ENCODE data around the gene CALU. TPM values are rescaled to one million over a fixed set of nuclear protein-coding genes. Genes with fewer than 3 reads are reported as not detected.

Gene CALU
- total and polyA plus RNA-seq, 10 donors: 7.9 to 98.8 (median 58.9) TPM

DNA sequence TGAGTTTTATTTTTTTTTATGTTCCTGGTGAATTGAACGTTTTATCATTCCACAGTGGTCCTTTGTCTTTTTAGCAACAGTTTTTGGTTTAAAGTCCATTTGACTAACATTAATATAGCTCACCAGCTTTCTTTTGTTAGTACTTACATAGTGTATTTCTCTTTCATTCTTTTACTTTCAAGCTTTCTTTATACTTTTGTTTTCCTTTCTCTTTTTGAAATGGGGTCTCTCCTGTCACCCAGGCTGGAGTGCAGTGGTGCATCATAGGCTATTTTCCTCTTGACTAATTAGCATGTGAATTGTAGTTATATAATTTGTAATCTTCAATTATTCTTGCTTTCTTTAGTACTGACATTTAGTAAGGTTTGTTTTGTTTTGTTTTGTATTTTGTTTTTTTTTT is 39.3 kb upstream of the CALU start:
- TF ChIP-seq POLR2AphosphoS5 (IDR thresholded peaks at IDR 0.05) (no peak), CTCF (IDR thresholded peaks at IDR 0.05 in 8 of 11, conservative IDR thresholded peaks at IDR 0.05 in 3 of 11) (no peak), POLR2A (IDR thresholded peaks at IDR 0.05) (no peak)
- no peak overlapping the region for H3K27ac ChIP-seq
- DNase-seq: no peak
- H3K4me1 ChIP-seq: peaks cover 0 to 14% (median 8%) of the 10 kb centered on the region in 6 donors
- intact Hi-C loops (cut with DNase I; ENCODE audit: low total_unique reads): no loop called here
- H3K36me3 ChIP-seq: no peaks in the 10 kb centered on the region
- H3K27me3 ChIP-seq (replicated peaks in 1 of 7): peaks cover 0 to 60% (median 32%) of the 10 kb centered on the region in 7 donors
- H3K9me3 ChIP-seq: no peaks in the 10 kb centered on the region
- no peak overlapping the region for H3K4me3 ChIP-seq
- 70 to 90% (median 83%) methylated on average over 1 of the region's 1 CpG for WGBS, 5 donors

DNA sequence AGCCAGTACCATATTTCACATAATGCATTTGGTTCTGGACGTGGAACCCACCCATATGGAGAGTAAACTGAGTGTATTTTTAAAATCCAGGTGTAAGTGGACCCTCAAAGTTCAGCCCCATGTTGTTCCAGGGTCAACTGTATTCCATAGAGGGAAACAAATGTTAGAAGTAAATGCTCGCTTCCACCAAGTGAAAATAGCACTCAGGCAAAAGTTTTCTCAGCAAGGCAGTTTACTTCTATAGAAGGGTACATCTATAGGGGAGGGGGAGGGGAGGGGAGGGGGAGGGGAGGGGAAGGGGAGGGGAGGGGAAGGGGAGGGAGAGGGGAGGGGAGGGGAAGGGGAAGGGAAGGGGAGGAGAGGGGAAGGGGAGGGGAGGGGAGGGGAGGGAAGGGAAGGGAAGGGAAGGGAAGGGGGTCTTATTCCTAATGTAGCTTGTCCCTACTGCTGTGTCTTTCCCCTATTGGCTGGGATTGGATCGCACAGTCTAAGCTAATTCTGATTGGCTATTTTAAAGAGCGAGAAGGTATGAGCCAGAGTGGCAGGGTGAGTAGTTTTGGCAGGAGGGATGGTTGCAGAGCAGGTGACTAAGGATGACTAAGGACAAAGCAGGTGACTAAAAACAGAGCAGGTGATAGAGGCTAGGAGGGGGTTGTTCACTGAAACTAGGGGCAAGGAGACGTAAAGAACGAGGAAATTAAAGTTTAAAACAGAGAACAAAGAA is 37.9 kb upstream of the CALU start:
- peaks cover 0 to 47% (median 32%) of the 10 kb centered on the region in 7 donors for H3K27me3 ChIP-seq (replicated peaks in 1 of 7)
- TF ChIP-seq CTCF (IDR thresholded peaks at IDR 0.05 in 8 of 11, conservative IDR thresholded peaks at IDR 0.05 in 3 of 11) (no peak), POLR2A (IDR thresholded peaks at IDR 0.05) (no peak), POLR2AphosphoS5 (IDR thresholded peaks at IDR 0.05) (no peak)
- DNase-seq: no peak
- peaks cover 0 to 17% (median 8%) of the 10 kb centered on the region in 6 donors for H3K4me1 ChIP-seq
- no peak overlapping the region for H3K27ac ChIP-seq
- intact Hi-C loops (cut with DNase I; ENCODE audit: low total_unique reads): no loop called here
- H3K9me3 ChIP-seq: no peaks in the 10 kb centered on the region
- H3K4me3 ChIP-seq: no peak overlapping the region
- H3K36me3 ChIP-seq: no peaks in the 10 kb centered on the region
- 74 to 90% (median 84%) methylated on average over 6 of the region's 6 CpGs for WGBS, 5 donors

DNA sequence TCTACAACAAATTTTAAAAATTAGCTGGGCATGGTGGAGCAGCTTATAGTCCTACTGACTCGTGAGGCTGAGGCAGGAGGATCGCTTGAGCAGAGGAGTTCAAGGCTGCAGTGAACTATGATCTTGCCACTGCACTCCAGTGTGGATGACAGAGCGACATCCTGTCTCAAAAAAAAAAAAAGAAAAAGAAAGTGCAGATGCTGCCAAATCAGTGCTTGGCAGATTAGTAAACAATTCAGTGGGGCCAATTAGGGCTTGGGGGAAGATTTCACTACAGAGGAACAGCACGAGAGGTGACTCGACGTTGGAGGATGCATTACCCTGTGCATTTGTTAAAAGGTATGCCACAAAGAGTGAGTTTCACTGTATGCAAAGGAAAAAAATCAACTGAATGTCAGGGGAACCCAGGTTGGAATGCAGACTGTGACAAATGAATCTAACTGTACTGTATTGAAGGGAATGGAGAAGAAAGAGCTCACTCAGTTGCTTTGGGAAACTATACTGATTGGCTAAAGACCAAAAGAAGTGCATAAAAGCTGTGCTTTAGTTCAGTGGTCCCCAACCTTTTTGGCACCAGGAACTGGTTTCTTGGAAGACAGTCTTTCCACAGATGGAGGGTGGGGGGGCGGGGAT is 35.4 kb upstream of the CALU start:
- Histone ChIP-seq H3K9me3 (no peaks in the 10 kb centered on the region), H3K27me3 (replicated peaks in 1 of 7) (peaks cover 0 to 22% (median 11%) of the 10 kb centered on the region in 7 donors), H3K4me1 (peaks cover 0 to 6% (median 0%) of the 10 kb centered on the region in 6 donors), H3K27ac (no peak overlapping the region), H3K36me3 (no peaks in the 10 kb centered on the region), H3K4me3 (no peak overlapping the region)
- 43 to 70% (median 66%) methylated on average over 7 of the region's 7 CpGs for WGBS, 5 donors
- no peak for DNase-seq
- TF ChIP-seq POLR2AphosphoS5 (IDR thresholded peaks at IDR 0.05) (no peak), POLR2A (IDR thresholded peaks at IDR 0.05) (no peak), CTCF (IDR thresholded peaks at IDR 0.05 in 8 of 11, conservative IDR thresholded peaks at IDR 0.05 in 3 of 11) (no peak)
- intact Hi-C loops (cut with DNase I; ENCODE audit: low total_unique reads): no loop called here

DNA sequence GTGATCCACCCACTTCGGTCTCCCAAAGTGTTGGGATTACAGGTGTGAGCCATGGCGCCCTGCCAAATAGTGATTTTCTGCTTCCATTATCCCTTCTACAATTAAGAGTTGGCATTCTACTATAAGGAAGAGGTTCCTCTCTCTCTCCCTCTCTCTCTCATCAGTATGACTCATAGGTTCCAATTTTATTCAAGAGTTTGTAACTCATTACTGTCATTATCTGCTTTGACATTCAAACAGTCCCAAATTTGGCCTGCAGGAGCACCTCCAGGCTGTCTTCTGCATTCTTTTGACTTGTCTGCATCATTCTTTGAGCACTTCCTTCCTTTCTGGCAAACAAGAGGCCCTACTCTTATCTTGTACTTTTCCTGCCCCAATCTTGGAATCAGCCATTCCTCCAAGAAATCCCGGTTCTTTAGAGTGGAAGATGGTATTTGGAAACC is 33.2 kb upstream of the CALU start:
- WGBS, 5 donors: 79 to 87% (median 82%) methylated on average over 3 of the region's 3 CpGs
- no peak for DNase-seq
- H3K4me3 ChIP-seq: no peak overlapping the region
- H3K36me3 ChIP-seq: no peaks in the 10 kb centered on the region
- H3K4me1 ChIP-seq: peaks cover 0 to 6% (median 0%) of the 10 kb centered on the region in 6 donors
- peaks cover 0 to under 1% (median 0%) of the 10 kb centered on the region in 7 donors for H3K27me3 ChIP-seq (replicated peaks in 1 of 7)
- H3K27ac ChIP-seq: no peak overlapping the region
- H3K9me3 ChIP-seq: no peaks in the 10 kb centered on the region
- intact Hi-C loops (cut with DNase I; ENCODE audit: low total_unique reads): no loop called here
- no peak for TF ChIP-seq CTCF (IDR thresholded peaks at IDR 0.05 in 8 of 11, conservative IDR thresholded peaks at IDR 0.05 in 3 of 11)
- no peak for TF ChIP-seq POLR2AphosphoS5 (IDR thresholded peaks at IDR 0.05)
- no peak for TF ChIP-seq POLR2A (IDR thresholded peaks at IDR 0.05)

All from spleen (tissue), 11 donors.